Stomach (tissue), 4 donors: ENCODE measurements around the gene SP140.

Experiments
- CTCF ChIP-seq, 7 experiments: fragments of 450-650 bp in 4 of 7; fragments of 200-600 bp in 3 of 7; sonication (generic) in 3 of 7; IDR thresholded peaks; one replicate each; pipeline ENCODE4 v1.5.1; 2016 to 2019; ENCODE audit warnings: antibody characterized with exemption in 7 of 7, control low read depth in 2 of 7, mild to moderate bottlenecking in 1 of 7
- POLR2A ChIP-seq, 4 donors: fragments of 450-650 bp; IDR thresholded peaks; one replicate each; pipeline ENCODE4 v1.6.1; 2016; ENCODE audit warnings: antibody characterized with exemption in 4 of 4, control low read depth in 2 of 4, mild to moderate bottlenecking in 1 of 4, moderate library complexity in 1 of 4
- POLR2AphosphoS5 ChIP-seq, 3 donors: sonication (generic); formaldehyde crosslinking; IDR thresholded peaks; one replicate each; pipeline ENCODE4 v1.6.1; 2016; ENCODE audit warnings: antibody characterized with exemption in 3 of 3

- no peak for TF ChIP-seq CTCF (IDR thresholded peaks at IDR 0.05)
- no peak for TF ChIP-seq POLR2AphosphoS5 (IDR thresholded peaks at IDR 0.05)
- TF ChIP-seq POLR2A (IDR thresholded peaks at IDR 0.05) = no peak
Observed at GRCh38 chr2:230327418-230328154, 102.0 kb downstream of the SP140 start.
